ENCODE measurements around the gene ATP6V0E1.
A peak's percentile ranks its signal among the peaks of the same experiment; 100 is the strongest.

Gene ATP6V0E1

GRCh38 chr5:172954751-172955159 is 28.8 kb upstream of the ATP6V0E1 start:
- H3K4me3 ChIP-seq (ENCODE audit: low read depth, low read length), result no peak overlapping the region
- no peak for DNase-seq (ENCODE audit: low read depth)
- in situ Hi-C loops (cut with HindIII; ENCODE audit: low sequenced_read_pairs), result no loop called here
- TF ChIP-seq CTCF (IDR thresholded peaks at IDR 0.05; ENCODE audit: low read depth, low read length, missing control alignments), result no peak

GRCh38 chr5:172956228-172956627 is 27.3 kb upstream of the ATP6V0E1 start:
- no peak for DNase-seq (ENCODE audit: low read depth)
- no peak for TF ChIP-seq CTCF (IDR thresholded peaks at IDR 0.05; ENCODE audit: low read depth, low read length, missing control alignments)
- no peak overlapping the region for H3K4me3 ChIP-seq (ENCODE audit: low read depth, low read length)
- in situ Hi-C loops (cut with HindIII; ENCODE audit: low sequenced_read_pairs), result no loop called here

- no peak overlapping the region for H3K4me3 ChIP-seq (ENCODE audit: low read depth, low read length)
- in situ Hi-C loops (cut with HindIII; ENCODE audit: low sequenced_read_pairs), result no loop called here
- TF ChIP-seq CTCF (IDR thresholded peaks at IDR 0.05; ENCODE audit: low read depth, low read length, missing control alignments), result no peak
- DNase-seq (ENCODE audit: low read depth), result no peak
These were observed 26.6 kb upstream of the ATP6V0E1 start for GRCh38 chr5:172956936-172957335.

GRCh38 chr5:172957458-172957857 is 26.1 kb upstream of the ATP6V0E1 start:
- TF ChIP-seq CTCF (IDR thresholded peaks at IDR 0.05; ENCODE audit: low read depth, low read length, missing control alignments), result no peak
- H3K4me3 ChIP-seq (ENCODE audit: low read depth, low read length), result no peak overlapping the region
- in situ Hi-C loops (cut with HindIII; ENCODE audit: low sequenced_read_pairs), result no loop called here
- no peak for DNase-seq (ENCODE audit: low read depth)

- peak overlapping the region; percentile 70 for H3K4me3 ChIP-seq (ENCODE audit: low read depth, low read length)
- TF ChIP-seq CTCF (IDR thresholded peaks at IDR 0.05; ENCODE audit: low read depth, low read length, missing control alignments), result no peak
- DNase-seq (ENCODE audit: low read depth), result no peak
- in situ Hi-C loops (cut with HindIII; ENCODE audit: low sequenced_read_pairs), result no loop called here
These were observed 25.1 kb upstream of the ATP6V0E1 start for GRCh38 chr5:172958331-172959046.

GRCh38 chr5:172959824-172960799 is 23.5 kb upstream of the ATP6V0E1 start:
- in situ Hi-C loops (cut with HindIII; ENCODE audit: low sequenced_read_pairs), result no loop called here
- no peak for TF ChIP-seq CTCF (IDR thresholded peaks at IDR 0.05; ENCODE audit: low read depth, low read length, missing control alignments)
- no peak for DNase-seq (ENCODE audit: low read depth)
- peak overlapping the region; percentile 70 for H3K4me3 ChIP-seq (ENCODE audit: low read depth, low read length)

All from astrocyte of the cerebellum (primary cell).